Measurements from ENCODE around the gene GFAP.

GFAP gene

GRCh38 chr17:44931376-44931775 lies 16.1 kb upstream of the GFAP start:
- in situ Hi-C loops (cut with MboI; ENCODE audit: low sequenced_read_pairs, unreplicated experiment) = no loop called here
- TF ChIP-seq CTCF (IDR thresholded peaks at IDR 0.05; ENCODE audit: borderline replicate concordance, control extremely low read depth, extremely low read depth, insufficient read depth, missing control alignments) = no peak
- DNase-seq (ENCODE audit: low spot score) = no peak

- TF ChIP-seq CTCF (IDR thresholded peaks at IDR 0.05; ENCODE audit: borderline replicate concordance, control extremely low read depth, extremely low read depth, insufficient read depth, missing control alignments) = no peak
These were observed 15.4 kb upstream of the GFAP start for GRCh38 chr17:44930667-44931066.

GRCh38 chr17:44928950-44929720 lies 13.8 kb upstream of the GFAP start:
- in situ Hi-C loops (cut with MboI; ENCODE audit: low sequenced_read_pairs, unreplicated experiment) = loop anchor here (10.0 kb wide), 1 partner anchor 96 kb away; no protein-coding TSS in a partner anchor
- DNase-seq (ENCODE audit: low spot score) = no peak
- no peak for TF ChIP-seq CTCF (IDR thresholded peaks at IDR 0.05; ENCODE audit: borderline replicate concordance, control extremely low read depth, extremely low read depth, insufficient read depth, missing control alignments)

More at GRCh38 chr17:44930667-44931066, 15.4 kb upstream of the GFAP start:
- no peak for DNase-seq (ENCODE audit: low spot score)
- in situ Hi-C loops (cut with MboI; ENCODE audit: low sequenced_read_pairs, unreplicated experiment) = no loop called here

GRCh38 chr17:44928136-44928535 lies 12.8 kb upstream of the GFAP start:
- DNase-seq (ENCODE audit: low spot score) = no peak
- TF ChIP-seq CTCF (IDR thresholded peaks at IDR 0.05; ENCODE audit: borderline replicate concordance, control extremely low read depth, extremely low read depth, insufficient read depth, missing control alignments) = no peak
- in situ Hi-C loops (cut with MboI; ENCODE audit: low sequenced_read_pairs, unreplicated experiment) = loop anchor here (10.0 kb wide), 1 partner anchor 97 kb away; no protein-coding TSS in a partner anchor

- in situ Hi-C loops (cut with MboI; ENCODE audit: low sequenced_read_pairs, unreplicated experiment) = loop anchor here (10.0 kb wide), 1 partner anchor 97 kb away; no protein-coding TSS in a partner anchor
- no peak for DNase-seq (ENCODE audit: low spot score)
These were observed 12.4 kb upstream of the GFAP start for GRCh38 chr17:44927696-44928095.

More at GRCh38 chr17:44927696-44928095, 12.4 kb upstream of the GFAP start:
- no peak for TF ChIP-seq CTCF (IDR thresholded peaks at IDR 0.05; ENCODE audit: borderline replicate concordance, control extremely low read depth, extremely low read depth, insufficient read depth, missing control alignments)

Measured in GM13976 (cell line).